ENCODE measurements around the gene RUBCNL.

DNA sequence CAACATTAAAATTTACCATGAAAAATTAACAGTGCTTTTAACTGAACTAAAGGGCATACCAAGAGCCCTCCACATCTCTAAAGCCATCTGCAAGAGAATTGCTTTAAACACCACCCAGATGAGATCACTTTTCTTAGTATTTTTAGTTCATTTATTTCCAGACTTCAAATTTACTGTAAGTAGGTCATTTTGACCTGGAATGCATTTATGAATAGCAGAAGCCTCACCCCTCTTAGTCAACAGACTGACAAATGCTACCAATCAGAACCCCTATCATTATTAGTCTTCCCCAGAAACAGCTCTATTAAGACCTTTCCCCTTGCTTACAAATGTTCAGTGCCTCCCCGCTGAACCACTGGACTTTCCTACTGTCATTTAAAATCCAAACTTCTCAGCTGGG lies 27.3 kb downstream of the RUBCNL start:
- TF ChIP-seq RAD21 (IDR thresholded peaks at IDR 0.05; ENCODE audit: low read length) = no peak
- no peak for TF ChIP-seq POLR2A (IDR thresholded peaks at IDR 0.05; ENCODE audit: low read depth, low read length)
- no peak for TF ChIP-seq CTCF (conservative IDR thresholded peaks at IDR 0.05; ENCODE audit: low read depth, low read length)
- no peak for TF ChIP-seq MXI1 (IDR thresholded peaks at IDR 0.05; ENCODE audit: borderline replicate concordance, low read depth, low read length)
- no peak for TF ChIP-seq BHLHE40 (IDR thresholded peaks at IDR 0.05; ENCODE audit: low read depth, low read length)
- TF ChIP-seq RCOR1 (IDR thresholded peaks at IDR 0.05; ENCODE audit: insufficient replicate concordance, low read length) = no peak
- TF ChIP-seq MAFK (IDR thresholded peaks at IDR 0.05; ENCODE audit: low read depth, low read length) = no peak
- no peak for TF ChIP-seq SMC3 (IDR thresholded peaks at IDR 0.05; ENCODE audit: low read depth, low read length)
- TF ChIP-seq NFE2L2 (IDR thresholded peaks at IDR 0.05; ENCODE audit: low read depth, low read length) = no peak
- TF ChIP-seq, protein P1, sequence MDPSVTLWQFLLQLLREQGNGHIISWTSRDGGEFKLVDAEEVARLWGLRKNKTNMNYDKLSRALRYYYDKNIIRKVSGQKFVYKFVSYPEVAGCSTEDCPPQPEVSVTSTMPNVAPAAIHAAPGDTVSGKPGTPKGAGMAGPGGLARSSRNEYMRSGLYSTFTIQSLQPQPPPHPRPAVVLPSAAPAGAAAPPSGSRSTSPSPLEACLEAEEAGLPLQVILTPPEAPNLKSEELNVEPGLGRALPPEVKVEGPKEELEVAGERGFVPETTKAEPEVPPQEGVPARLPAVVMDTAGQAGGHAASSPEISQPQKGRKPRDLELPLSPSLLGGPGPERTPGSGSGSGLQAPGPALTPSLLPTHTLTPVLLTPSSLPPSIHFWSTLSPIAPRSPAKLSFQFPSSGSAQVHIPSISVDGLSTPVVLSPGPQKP (IDR thresholded peaks at IDR 0.05; ENCODE audit: borderline replicate concordance, low read depth, low read length) = no peak
- no peak for TF ChIP-seq FOS (IDR thresholded peaks at IDR 0.05; ENCODE audit: low read depth, low read length)
- TF ChIP-seq MAZ (IDR thresholded peaks at IDR 0.05; ENCODE audit: borderline replicate concordance, low read depth, low read length) = no peak
- TF ChIP-seq CEBPB (IDR thresholded peaks at IDR 0.05; ENCODE audit: low read depth, low read length) = no peak

All from IMR-90 (cell line).